D721Med (cell line): Measurements from ENCODE around the gene NKX2-3.

Experiments used
- DNase-seq: peaks from one replicate; pipeline ENCODE4 v3.0.0; 2011; ENCODE audit warnings: low spot score; ENCODE audit not compliant: insufficient read length
- FAIRE-seq: peaks from 2 replicates; lab custom pipeline; 2011; peaks lifted over from hg19 to GRCh38; lab: Jason Lieb, UNC
- TF ChIP-seq, protein P1 (sequence below): IDR thresholded peaks from 2 replicates; pipeline ENCODE4 v1.5.1; 2012; ENCODE audit warnings: mild to moderate bottlenecking, control low read depth; ENCODE audit not compliant: insufficient read depth; ENCODE audit errors: missing control alignments

The NKX2-3 gene

DNA sequence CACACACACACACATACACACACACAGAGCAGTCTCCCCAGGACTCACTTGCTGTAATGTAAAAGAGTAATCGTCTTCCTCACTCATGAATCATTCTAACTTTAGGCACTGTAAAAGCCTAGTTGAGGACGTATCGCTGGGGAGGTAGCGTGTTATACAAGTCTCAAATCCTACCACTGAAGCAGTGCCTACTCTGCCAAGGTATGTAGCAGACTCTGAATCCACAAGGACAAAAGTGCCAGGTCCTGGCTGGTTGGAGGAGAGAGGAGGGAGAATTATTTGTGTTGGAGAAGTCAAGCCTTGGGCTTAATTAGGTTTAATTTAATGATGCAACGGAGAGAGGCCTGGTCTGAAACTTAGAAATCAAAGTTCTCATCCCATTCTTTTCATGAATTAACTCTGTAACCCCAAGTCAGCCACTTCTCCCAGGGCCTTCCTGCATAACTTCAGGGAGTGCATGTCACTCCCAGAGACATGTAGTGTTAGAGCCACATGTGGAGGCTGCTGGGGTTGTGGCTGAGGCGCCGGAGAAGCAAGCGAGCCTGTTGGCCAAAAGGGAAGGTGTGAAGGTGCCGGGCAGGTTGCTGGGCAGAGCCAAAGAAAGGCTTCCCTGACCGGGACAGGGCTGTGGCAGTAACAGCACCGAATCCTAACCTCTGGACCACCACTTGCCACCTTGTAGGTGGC, 36.7 kb downstream of the NKX2-3 start:
- DNase-seq = no peak
- TF ChIP-seq, protein P1, sequence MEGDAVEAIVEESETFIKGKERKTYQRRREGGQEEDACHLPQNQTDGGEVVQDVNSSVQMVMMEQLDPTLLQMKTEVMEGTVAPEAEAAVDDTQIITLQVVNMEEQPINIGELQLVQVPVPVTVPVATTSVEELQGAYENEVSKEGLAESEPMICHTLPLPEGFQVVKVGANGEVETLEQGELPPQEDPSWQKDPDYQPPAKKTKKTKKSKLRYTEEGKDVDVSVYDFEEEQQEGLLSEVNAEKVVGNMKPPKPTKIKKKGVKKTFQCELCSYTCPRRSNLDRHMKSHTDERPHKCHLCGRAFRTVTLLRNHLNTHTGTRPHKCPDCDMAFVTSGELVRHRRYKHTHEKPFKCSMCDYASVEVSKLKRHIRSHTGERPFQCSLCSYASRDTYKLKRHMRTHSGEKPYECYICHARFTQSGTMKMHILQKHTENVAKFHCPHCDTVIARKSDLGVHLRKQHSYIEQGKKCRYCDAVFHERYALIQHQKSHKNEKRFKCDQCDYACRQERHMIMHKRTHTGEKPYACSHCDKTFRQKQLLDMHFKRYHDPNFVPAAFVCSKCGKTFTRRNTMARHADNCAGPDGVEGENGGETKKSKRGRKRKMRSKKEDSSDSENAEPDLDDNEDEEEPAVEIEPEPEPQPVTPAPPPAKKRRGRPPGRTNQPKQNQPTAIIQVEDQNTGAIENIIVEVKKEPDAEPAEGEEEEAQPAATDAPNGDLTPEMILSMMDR = no peak
- FAIRE-seq = no peak

DNA sequence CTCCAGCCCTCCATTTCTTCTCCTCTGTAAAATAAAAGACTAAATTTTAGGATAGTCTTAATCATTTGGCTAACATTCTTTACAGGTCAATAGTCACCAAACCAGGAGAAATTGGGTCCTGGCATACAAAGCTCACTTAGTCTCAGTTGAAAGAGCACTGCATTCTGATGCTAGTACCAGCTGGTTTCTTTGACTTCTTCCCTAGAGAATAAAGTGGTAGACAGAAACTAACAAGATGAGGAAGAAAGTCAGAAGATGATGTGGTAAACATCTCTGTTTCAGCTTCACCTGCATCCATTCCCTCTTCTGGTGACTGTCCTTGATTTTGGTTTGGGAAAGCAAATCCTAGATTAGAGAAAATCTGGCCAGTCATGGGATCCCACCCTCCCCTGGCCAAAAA, 37.2 kb downstream of the NKX2-3 start:
- no peak for DNase-seq
- TF ChIP-seq, protein P1 = no peak
- no peak for FAIRE-seq

DNA sequence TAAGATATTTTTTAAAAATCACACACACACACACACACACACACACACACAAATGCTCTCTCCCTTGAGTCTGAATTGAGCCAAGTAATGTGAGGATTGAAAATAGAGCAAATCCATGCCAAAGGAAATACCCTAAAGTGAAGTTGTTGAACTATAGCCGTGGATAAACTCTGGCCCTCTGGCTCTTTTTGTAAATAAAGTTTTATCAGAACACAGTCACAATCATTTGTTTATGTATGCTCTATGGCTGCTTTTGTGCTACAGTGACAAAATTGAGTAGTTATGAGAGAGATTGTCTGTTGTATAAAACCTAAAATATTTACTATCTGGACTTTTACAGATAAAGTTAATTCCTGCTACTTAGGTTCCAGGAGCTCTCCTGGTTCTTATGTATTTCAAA, 39.1 kb downstream of the NKX2-3 start:
- DNase-seq (no peak), FAIRE-seq (no peak)
- TF ChIP-seq, protein P1 = no peak

DNA sequence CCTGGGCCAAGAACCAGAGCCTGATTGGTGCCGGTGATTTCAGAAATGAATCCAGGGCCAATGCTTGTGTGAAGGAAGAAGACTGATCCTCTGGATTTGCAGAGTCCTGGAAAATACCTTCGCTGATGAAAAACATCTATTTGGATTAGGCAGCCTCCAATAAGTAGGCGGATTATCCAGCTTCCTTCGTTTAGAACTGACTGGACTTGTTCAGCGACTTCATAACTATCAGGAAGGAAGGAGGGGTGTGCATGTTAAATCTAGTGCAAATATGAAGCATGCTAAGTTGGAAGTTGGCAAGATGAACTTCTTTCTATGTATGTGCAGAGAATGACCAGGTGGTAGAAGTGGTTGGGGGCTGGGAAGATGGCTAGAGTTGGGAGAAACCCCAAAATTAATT, 41.0 kb downstream of the NKX2-3 start:
- peak; percentile 16 for FAIRE-seq

DNA sequence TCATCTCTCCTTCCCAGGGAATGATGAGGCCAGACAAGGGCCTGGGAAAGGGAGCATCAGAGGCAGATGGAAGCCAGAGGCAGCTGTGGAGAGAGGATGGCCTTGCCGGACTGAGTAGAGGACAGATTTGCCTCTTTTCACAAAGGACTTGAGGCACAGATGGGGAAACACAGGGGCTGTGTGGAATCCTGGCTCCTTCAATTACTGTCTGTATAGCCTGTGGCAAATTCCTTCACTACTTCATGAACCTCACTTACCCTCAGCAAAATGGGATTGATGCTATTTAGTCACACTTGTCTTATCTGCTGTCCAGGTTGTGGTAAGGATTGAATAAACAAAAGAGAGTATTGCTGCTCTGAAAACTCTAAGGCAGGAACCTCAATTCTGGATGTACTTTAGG, 47.2 kb downstream of the NKX2-3 start:
- FAIRE-seq (no peak), DNase-seq (no peak)
- TF ChIP-seq, protein P1 = no peak

More for the DNA sequence above, 41.0 kb downstream of the NKX2-3 start:
- TF ChIP-seq, protein P1 = no peak
- DNase-seq = peak; percentile 31

DNA sequence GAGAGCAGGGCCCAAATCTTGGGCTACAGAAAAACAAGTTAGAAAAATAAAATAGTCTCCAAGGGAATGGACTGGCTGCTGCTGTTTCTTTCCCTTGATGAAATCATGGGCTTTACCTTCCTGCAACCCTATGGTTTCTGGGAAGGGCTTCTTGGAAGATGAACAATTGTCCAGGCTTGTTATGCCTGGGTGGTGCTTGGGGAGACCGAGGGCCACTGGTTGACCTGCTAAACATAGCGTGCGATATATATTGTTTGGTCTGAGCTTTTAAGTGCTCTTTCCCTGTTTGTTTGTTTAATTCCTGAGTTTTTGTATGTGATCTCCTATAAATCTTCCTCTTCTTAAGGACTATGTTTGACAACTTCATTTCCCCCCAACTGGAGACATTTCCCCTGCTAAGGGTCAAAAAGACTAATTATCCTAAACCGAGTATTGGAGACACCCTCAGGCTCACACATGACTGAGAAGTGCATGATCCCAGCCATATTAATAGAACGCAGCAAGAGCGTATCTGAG, 49.6 kb downstream of the NKX2-3 start:
- no peak for FAIRE-seq
- TF ChIP-seq, protein P1 = no peak
- DNase-seq = no peak

DNA sequence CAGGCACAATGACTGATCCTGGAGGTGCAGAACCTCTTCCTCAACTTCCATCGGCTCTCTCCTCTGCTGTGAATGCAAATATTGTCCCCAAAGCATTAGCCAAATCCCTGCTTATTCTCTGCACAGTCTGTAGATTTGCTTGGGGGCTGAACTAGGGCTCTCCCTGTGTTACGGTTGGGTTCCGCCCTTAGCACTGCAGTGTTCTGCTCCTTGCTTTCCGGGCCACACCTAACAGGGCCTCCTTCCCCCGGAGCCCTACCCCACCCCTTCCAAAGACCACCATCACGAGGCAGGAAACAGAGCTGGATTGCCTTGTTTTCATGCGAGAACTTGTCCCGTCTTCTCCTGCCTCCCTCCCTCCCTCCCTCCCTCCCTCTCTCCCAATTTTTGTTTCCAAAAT, 50.9 kb downstream of the NKX2-3 start:
- TF ChIP-seq, protein P1 = no peak
- no peak for FAIRE-seq
- no peak for DNase-seq
